SU-DHL-6 (cell line): Measurements from ENCODE around the gene GFI1B.
"Not testable (repeated sequence)": the region's sequence is repeated elsewhere in the genome, so short reads cannot be mapped to it uniquely, and the experiment has no call there.

Source experiments
- H2AFZ ChIP-seq: fragments of 200-600 bp; sonication (generic); 2 replicates; pipeline ENCODE4 v1.6.1; 2014; ENCODE audit warnings: low read depth, mild to moderate bottlenecking, moderate library complexity, mixed read lengths, antibody characterized with exemption, low read length; ENCODE audit not compliant: severe bottlenecking
- H3F3A ChIP-seq: fragments of 200-600 bp; shearing (Covaris generic); 2 replicates; pipeline ENCODE4 v1.6.0; 2016; ENCODE audit warnings: antibody characterized with exemption, mild to moderate bottlenecking; ENCODE audit not compliant: insufficient read depth
- H3K27ac ChIP-seq: fragments of 200-600 bp; sonication (generic); 2 replicates; pipeline ENCODE4 v1.5.1; 2016; ENCODE audit warnings: low read depth, mild to moderate bottlenecking, low read length, moderate library complexity, mixed read lengths
- H3K27me3 ChIP-seq: fragments of 200-600 bp; sonication (generic), shearing (Covaris generic); 2 replicates; pipeline ENCODE4 v1.6.0; 2014; ENCODE audit warnings: mild to moderate bottlenecking, low read length
- H3K36me3 ChIP-seq: fragments of 200-600 bp; sonication (generic); 2 replicates; pipeline ENCODE4 v1.6.1; 2014; ENCODE audit warnings: mild to moderate bottlenecking, low read length, mixed read lengths
- H3K4me2 ChIP-seq: fragments of 300-600, 200-600 bp; shearing (Covaris generic), sonication (generic); 2 replicates; pipeline ENCODE4 v1.6.0; 2014; ENCODE audit warnings: low read length, low read depth, mild to moderate bottlenecking; ENCODE audit not compliant: poor library complexity, severe bottlenecking
- H3K4me3 ChIP-seq: fragments of 200-600 bp; sonication (generic); 2 replicates; pipeline ENCODE4 v1.5.1; 2014; ENCODE audit warnings: antibody characterized with exemption, low read length, mild to moderate bottlenecking, mixed read lengths; ENCODE audit not compliant: insufficient read depth, poor library complexity, severe bottlenecking
- H3K79me2 ChIP-seq: fragments of 200-600 bp; sonication (generic); 2 replicates; pipeline ENCODE4 v1.6.1; 2014; ENCODE audit warnings: mild to moderate bottlenecking, low read length, moderate library complexity; ENCODE audit not compliant: insufficient read depth
- H3K9ac ChIP-seq: fragments of 200-600 bp; sonication (generic); 2 replicates; pipeline ENCODE4 v1.7.0; 2014; ENCODE audit warnings: mild to moderate bottlenecking, low read length
- H3K9me2 ChIP-seq: fragments of 200-600 bp; sonication (generic); replicated peaks from 2 replicates; pipeline ENCODE4 v1.6.1; 2014; ENCODE audit warnings: low read length; ENCODE audit not compliant: insufficient read depth
- H3K9me3 ChIP-seq: fragments of 200-600 bp; sonication (generic); 2 replicates; pipeline ENCODE4 v1.6.1; 2014; ENCODE audit warnings: low read length, mixed read lengths; ENCODE audit not compliant: insufficient read depth
- H4K20me1 ChIP-seq: fragments of 200-600 bp; sonication (generic); 2 replicates; pipeline ENCODE4 v1.6.1; 2014; ENCODE audit warnings: low read depth, mild to moderate bottlenecking, antibody characterized with exemption, low read length, moderate library complexity, mixed read lengths
- EZH2phosphoT487 ChIP-seq: fragments of 200-600 bp; sonication (generic), shearing (Covaris generic); conservative IDR thresholded peaks from 2 replicates; pipeline ENCODE4 v1.6.1; 2018; ENCODE audit warnings: mild to moderate bottlenecking, antibody characterized with exemption, low read length, moderate library complexity, mixed read lengths
- TF ChIP-seq, protein P1 (sequence below): fragments of 200-600 bp; sonication (generic); IDR thresholded peaks from one replicate; pipeline ENCODE4 v1.5.1; 2017; ENCODE audit warnings: antibody characterized with exemption, mild to moderate bottlenecking, low read length, moderate library complexity; ENCODE audit not compliant: insufficient read depth, poor library complexity, severe bottlenecking

The GFI1B gene

DNA sequence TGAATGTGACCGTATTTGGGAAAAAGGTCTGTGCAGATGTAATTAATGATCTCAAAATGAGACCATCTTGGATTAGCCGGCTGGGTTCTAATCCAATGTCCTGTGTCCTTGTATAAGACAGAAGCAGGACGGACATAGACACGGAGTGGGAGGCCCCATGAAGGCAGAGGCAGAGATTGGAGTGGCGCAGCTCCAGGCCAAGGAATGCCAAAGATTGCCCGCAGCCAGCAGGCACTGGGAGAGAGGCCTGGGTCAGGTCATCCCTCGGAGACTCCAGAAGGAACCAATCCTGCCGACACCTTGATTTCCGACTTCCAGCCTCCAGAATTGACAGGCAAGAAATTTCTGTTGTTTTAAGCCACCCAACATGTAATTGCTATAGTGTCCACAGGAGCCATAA lies 13.0 kb upstream of the GFI1B start:
- Histone ChIP-seq H3K9me2 (no peaks in the 10 kb centered on the region), H3K9ac (no peak overlapping the region), H3K4me3 (no peak overlapping the region), H2AFZ (no peak overlapping the region), H3K27me3 (peaks cover 3% of the 10 kb centered on the region; the same call in 1 of the 2 replicates), H3K36me3 (no peaks in the 10 kb centered on the region), H3K9me3 (no peaks in the 10 kb centered on the region), H3K27ac (no peak overlapping the region), H4K20me1 (no peaks in the 10 kb centered on the region), H3F3A (no peaks in the 10 kb centered on the region), H3K4me2 (no peak overlapping the region), H3K79me2 (no peaks in the 10 kb centered on the region)
- no peak for TF ChIP-seq EZH2phosphoT487
- TF ChIP-seq, protein P1, sequence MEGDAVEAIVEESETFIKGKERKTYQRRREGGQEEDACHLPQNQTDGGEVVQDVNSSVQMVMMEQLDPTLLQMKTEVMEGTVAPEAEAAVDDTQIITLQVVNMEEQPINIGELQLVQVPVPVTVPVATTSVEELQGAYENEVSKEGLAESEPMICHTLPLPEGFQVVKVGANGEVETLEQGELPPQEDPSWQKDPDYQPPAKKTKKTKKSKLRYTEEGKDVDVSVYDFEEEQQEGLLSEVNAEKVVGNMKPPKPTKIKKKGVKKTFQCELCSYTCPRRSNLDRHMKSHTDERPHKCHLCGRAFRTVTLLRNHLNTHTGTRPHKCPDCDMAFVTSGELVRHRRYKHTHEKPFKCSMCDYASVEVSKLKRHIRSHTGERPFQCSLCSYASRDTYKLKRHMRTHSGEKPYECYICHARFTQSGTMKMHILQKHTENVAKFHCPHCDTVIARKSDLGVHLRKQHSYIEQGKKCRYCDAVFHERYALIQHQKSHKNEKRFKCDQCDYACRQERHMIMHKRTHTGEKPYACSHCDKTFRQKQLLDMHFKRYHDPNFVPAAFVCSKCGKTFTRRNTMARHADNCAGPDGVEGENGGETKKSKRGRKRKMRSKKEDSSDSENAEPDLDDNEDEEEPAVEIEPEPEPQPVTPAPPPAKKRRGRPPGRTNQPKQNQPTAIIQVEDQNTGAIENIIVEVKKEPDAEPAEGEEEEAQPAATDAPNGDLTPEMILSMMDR, result no peak

GRCh38 chr9:132967908-132968307 lies 10.6 kb upstream of the GFI1B start:
- H3F3A ChIP-seq, result not testable (repeated sequence)

GRCh38 chr9:132969783-132970182 lies 8.7 kb upstream of the GFI1B start:
- no peaks in the 10 kb centered on the region for H3K79me2 ChIP-seq
- H3K36me3 ChIP-seq, result no peaks in the 10 kb centered on the region
- no peaks in the 10 kb centered on the region for H3F3A ChIP-seq
- no peaks in the 10 kb centered on the region for H3K9me3 ChIP-seq
- no peaks in the 10 kb centered on the region for H3K9me2 ChIP-seq
- TF ChIP-seq, protein P1, result no peak
- no peak for TF ChIP-seq EZH2phosphoT487
- H3K4me3 ChIP-seq, result no peak overlapping the region
- H3K4me2 ChIP-seq, result no peak overlapping the region
- no peak overlapping the region for H2AFZ ChIP-seq
- H3K9ac ChIP-seq, result no peak overlapping the region
- no peaks in the 10 kb centered on the region for H4K20me1 ChIP-seq
- H3K27ac ChIP-seq, result no peak overlapping the region
- H3K27me3 ChIP-seq, result peaks cover 3% of the 10 kb centered on the region; the same call in 1 of the 2 replicates

More at GRCh38 chr9:132967908-132968307, 10.6 kb upstream of the GFI1B start:
- H3K27ac ChIP-seq, H3K9me3 ChIP-seq, H3K9me2 ChIP-seq, H4K20me1 ChIP-seq, H3K36me3 ChIP-seq, H3K79me2 ChIP-seq, H3K4me3 ChIP-seq, H3K9ac ChIP-seq, H3K27me3 ChIP-seq, H2AFZ ChIP-seq, H3K4me2 ChIP-seq: not testable (repeated sequence)

DNA sequence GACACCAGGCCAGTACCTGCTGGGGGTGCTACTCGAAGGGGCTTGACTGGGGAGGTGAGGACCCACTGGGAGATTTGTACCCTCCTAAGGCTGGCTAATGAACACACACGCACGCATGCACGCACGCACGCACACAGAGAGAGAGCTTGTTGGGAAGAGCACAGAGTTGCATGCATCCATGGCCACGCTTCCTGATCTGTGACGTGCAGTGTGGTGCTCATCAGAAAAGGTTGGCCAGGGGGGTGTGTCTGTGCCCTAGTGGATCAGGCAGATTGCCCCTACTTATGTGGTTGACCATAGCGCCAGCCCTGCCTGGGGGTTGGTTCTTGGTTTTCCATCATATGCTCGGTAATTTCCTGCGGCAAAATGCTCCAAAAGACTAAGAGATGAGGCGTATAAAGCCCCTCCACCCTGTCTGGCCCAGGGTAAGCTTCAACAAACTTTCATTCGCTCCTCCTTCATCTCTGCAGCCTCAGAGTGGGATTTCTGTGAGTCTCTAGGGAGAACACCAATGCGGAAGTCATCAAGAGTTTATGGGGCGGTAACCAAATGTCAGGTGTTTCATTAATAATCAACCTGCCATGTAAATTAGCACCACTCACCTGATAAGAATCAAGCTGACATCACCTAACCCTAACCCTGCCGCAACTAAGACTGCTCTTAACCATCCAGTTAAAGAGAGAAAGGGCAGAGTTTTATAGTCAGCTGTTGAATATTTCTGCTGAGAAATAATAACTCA lies 8.0 kb upstream of the GFI1B start:
- no peaks in the 10 kb centered on the region for H4K20me1 ChIP-seq
- no peak overlapping the region for H2AFZ ChIP-seq
- H3F3A ChIP-seq, result no peaks in the 10 kb centered on the region
- H3K79me2 ChIP-seq, result no peaks in the 10 kb centered on the region
- TF ChIP-seq, protein P1, result no peak
- TF ChIP-seq EZH2phosphoT487, result no peak
- no peaks in the 10 kb centered on the region for H3K27me3 ChIP-seq
- no peaks in the 10 kb centered on the region for H3K9me2 ChIP-seq
- H3K9ac ChIP-seq, result no peak overlapping the region
- H3K4me3 ChIP-seq, result no peak overlapping the region
- H3K4me2 ChIP-seq, result no peak overlapping the region
- H3K9me3 ChIP-seq, result no peaks in the 10 kb centered on the region
- no peaks in the 10 kb centered on the region for H3K36me3 ChIP-seq
- H3K27ac ChIP-seq, result no peak overlapping the region
